GM19463 (cell line): Measurements from ENCODE around the gene CCDC107.

Source experiments
- ATAC-seq: cut with Tn5 transposase; IDR thresholded peaks from one replicate; pipeline ENCODE4 v1.9.1; 2021; ENCODE audit warnings: mild to moderate bottlenecking, moderate library complexity; ENCODE audit not compliant: unreplicated experiment

The CCDC107 gene

DNA sequence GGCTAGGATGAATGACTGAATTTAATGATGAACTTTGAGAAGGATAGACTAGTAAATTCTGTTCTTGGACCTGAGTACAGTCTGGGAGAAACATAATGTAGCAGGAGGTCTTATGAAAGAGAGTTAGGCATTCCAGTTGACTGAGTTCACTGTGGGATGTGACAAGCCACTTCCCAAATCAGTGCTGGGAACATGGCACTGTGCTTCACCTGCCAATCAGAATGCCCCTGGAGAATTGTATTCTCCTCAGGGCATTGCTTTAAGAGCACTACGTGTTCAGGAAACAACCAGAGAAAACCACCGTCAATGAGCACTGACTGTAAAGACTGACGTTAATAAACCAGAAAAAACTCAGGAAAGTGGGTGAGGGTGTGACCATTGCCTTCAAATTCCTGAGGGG is 1.2 kb downstream of the CCDC107 start:
- no peak for ATAC-seq

DNA sequence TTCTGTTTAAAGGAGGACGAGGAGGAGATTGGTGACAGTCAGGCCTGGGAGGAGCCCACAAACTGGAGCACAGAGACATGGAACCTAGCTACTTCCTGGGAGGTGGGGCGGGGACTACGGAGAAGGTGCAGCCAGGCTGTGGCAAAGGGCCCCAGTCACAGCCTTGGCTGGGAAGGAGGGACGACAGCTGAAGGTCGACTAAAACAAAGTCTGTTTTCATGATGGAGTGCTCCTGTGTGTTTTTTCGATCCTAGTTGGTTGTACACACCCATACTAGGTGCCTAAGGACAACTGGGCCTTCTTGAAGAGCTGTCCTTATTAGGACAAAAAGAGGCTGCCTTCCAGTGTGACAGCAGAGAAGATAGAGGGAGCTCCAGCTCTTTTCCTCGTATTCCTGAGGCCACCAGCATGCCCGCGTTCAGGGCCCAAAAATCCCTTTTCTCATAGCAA is 2.9 kb downstream of the CCDC107 start:
- ATAC-seq = no peak

DNA sequence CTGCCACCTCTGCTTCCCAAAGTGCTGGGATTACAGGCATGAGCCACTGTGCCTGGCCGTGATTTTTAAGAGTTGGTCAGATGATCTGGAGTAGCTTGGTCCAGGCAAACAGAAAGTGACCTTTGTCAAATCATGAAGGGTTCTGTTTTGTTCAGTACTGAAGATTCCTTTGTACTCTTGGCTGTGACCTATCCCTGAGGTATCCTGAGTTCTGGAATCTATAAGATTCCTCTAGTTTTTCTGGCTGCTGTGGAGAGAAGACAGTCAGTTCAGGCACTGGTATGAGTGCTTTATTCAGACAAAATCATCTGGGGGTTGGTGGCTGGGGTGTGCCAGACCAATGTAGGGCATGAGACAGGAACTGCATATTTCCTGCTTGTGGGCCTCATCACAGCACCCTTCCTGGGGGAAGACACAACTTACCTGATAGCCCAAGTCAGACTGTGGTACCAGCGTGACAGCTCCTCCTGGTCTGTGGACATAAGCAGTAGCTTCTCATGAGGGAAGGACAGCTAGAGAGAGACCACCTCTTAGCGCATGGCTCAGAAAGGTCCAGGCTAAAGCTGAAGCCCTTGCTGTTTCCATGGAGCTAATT is 3.8 kb downstream of the CCDC107 start:
- ATAC-seq = no peak

DNA sequence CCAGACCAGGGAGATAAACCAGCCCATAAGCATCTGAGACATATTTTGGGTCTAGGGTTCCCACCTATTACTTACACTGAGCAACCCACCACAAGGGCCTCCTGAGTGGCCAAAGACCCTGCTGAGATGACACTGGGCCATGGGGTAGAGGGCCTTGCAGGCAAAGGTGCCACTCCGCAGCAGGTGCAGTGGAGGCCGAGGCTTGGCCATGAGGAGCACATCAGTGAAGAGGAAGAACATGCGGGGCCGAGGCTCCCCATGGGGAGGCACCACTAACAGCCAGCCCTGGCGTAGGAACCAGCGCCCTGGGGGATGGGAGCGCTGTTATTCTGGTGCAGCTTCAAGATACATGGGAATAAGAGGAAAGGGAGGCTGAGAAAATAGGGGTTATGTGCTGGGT is 4.3 kb downstream of the CCDC107 start:
- ATAC-seq = no peak

DNA sequence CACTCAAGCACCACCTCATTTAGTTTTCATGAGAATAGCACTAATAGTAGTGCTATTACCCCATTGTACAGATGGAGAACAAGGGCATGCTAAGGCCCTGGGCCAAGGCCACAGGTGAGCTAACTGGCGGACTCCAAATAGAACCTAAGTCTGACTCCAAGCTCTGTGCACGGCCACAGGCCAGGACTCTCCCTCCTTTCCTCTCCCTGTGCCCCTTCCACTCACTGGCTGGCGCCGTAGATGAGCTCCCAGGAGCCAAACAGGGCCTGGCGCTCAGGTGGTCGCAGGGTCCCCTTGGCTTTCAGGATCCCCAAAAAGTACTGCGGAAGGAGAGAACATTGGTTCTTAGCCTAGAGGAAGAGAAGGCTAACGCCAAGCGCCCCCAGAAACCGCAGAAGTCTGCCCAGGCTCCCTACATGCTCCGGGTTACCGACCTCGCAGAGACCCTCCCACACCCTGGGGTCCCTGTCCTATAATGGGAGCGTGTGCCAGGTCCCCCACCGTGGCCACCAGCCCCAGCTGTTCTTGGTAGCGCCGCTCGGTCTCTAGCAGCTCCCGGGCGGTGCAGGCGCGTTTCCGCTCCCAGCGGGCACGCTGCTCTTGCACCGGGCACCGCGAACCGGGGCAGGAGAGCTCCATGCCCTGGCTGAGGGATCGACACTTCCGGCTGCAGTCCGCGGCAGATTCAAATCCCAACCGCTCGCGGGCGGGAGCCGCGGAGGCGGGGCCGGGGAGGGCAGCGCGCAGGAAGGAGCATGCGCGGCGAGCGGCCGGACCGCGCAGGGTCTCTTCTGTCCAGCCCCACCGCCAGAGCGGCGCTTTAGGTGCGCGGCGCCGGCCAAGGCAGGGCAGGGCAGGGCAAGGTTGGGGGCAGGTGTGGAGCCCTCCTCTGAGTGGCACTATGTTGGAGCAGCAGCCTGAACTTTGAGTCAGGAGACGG is 6.7 kb downstream of the CCDC107 start, which contains the start of gene ARHGEF39:
ARHGEF39 (minus strand) TSS at position 665 of the 940 bp plus-strand sequence; CDS start at position 639, 26 bp downstream.
- ATAC-seq = peak; percentile 88

DNA sequence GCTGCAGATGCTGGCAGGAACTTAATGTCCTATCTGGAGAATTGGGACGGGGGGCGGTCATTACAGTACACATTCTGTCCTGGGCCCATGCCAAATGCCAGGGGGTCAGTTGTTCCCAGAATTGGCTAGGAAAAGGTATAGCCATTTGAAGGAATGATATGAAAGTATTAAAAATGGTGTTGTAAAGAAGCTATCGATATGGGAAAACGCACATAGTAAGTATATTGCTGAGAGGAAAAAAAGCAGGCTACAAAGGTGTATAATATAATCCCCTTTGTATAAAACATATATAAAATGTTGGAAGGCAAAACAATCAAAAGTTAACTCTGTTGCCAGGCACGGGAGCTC is 7.4 kb downstream of the CCDC107 start:
- ATAC-seq = no peak

DNA sequence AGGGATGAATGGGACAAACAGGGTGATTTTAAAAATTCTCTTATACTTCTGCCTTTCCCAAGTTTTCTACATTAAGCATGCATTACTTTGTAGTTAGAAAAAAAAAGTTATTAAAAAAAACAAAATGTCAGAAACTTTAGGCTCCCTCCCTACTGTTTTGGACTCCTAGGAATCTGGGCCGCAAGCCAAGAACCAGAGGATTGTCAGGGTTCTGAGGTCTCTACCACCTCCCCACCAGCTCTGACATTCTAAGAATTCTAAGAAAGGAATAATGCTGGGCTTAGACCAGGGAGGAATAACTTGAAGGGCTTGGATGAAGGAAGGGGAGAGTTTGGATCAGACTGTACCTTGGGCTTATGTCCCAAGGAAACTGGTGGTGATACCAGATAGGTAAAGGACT is 8.0 kb downstream of the CCDC107 start:
- no peak for ATAC-seq

DNA sequence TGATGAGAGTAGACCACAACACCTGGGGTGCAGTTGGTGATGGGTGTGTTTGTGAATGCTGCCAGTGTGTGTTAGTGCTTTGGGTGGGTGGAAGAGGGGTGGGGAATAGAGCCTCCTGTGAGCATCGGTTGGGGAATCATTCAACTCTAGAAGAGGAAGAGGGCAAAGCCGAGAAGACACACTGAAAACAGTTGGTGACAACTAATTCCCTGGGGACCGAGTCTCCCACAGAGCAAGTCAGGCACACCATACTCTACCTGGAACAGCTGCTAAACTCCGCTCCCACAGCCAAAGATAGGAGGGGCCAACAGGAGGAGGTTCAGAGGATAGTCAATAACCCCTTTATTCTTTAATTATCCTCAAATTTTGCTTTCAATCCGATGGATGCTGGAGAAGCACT is 8.5 kb downstream of the CCDC107 start:
- no peak for ATAC-seq

DNA sequence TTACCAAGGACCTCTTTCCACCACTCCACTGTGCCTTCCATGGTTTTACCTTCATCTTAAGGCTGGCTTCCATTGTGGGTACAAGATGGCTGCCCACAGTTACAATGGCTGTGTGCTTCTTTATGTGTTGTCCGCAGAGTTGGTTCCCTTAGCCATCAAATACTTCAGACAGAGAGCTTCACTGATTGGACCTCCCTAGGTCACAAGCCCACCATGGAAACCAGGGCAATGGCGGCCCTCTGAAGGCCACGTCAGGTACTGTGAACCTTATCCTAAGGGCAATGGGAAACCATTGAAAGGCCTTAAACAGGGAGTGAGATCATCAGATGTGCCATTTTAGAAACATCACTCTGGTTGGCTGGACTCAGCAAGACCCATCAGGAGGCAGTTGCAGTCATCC is 9.8 kb downstream of the CCDC107 start:
- ATAC-seq = no peak

DNA sequence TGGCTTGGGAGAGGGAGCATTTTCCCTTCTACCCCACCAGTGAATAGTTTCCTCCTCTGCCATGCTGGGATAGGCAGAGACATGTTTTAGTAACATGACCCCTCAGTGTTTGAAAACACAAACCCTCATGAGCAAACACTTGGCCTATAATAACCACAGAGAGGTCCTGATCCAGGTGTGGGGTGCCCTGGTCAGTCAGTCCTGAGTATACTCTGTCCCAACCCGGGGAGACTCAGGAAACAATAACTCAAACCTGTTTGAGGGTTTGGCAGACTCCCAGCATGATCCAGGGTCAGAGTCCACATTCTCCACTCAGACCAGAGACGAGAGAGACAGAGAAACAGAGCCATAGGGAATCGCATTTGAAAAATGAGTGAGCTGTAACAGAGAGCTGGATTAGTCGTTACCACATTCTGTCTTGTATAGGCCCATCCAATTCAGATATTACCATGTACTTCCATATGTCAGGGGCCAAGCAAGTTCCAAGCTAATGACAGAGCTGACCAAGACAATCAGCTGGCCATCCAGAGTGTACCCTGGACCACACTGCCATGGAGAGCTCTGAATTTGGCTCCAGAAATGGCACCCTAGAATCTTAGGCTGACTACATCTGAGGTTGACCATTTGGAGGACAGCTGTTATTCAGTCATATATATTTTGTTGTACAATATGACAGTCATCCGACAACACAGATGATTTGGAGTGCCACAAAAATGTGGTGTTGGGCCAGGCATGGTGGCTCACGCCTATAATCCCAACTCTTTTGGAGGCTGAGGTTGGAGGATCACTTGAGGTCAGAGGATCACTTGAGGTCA is 11.4 kb downstream of the CCDC107 start:
- no peak for ATAC-seq

DNA sequence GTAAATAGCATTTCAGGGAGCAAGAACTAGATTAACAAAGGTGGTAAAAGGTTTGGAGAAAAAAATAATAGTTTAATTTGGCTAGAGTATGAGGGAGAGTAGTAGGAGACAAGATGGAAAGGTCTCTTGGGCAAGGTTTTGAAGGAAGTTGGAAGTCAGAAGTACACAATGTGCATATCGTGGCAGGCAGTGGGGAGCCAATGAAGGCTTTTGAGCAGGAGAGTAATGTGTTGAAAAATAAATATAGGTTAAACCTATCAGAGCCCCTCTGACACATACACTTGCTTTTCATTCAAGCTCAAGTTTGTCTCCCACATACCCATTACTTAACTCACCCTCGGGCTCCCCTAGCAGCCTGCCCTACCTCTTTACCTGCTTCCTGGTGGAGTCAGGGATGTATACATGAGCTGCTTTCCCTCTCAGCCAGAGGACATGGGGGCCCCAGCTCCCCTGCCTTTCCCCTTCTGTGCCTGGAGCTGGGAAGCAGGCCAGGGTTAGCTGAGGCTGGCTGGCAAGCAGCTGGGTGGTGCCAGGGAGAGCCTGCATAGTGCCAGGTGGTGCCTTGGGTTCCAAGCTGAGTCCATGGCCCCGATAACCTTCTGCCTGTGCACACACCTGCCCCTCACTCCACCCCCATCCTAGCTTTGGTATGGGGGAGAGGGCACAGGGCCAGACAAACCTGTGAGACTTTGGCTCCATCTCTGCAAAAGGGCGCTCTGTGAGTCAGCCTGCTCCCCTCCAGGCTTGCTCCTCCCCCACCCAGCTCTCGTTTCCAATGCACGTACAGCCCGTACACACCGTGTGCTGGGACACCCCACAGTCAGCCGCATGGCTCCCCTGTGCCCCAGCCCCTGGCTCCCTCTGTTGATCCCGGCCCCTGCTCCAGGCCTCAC is 15.3 kb downstream of the CCDC107 start, which contains the start of gene CA9:
CA9 (plus strand) TSS at position 797 of the 893 bp plus-strand sequence; CDS start at position 829, 32 bp downstream.
- no peak for ATAC-seq

DNA sequence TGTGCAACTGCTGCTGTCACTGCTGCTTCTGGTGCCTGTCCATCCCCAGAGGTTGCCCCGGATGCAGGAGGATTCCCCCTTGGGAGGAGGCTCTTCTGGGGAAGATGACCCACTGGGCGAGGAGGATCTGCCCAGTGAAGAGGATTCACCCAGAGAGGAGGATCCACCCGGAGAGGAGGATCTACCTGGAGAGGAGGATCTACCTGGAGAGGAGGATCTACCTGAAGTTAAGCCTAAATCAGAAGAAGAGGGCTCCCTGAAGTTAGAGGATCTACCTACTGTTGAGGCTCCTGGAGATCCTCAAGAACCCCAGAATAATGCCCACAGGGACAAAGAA is 15.9 kb downstream of the CCDC107 start:
- no peak for ATAC-seq

DNA sequence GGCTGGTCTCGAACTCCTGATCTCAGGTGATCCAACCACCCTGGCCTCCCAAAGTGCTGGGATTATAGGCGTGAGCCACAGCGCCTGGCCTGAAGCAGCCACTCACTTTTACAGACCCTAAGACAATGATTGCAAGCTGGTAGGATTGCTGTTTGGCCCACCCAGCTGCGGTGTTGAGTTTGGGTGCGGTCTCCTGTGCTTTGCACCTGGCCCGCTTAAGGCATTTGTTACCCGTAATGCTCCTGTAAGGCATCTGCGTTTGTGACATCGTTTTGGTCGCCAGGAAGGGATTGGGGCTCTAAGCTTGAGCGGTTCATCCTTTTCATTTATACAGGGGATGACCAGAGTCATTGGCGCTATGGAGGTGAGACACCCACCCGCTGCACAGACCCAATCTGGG is 17.1 kb downstream of the CCDC107 start:
- ATAC-seq = no peak

DNA sequence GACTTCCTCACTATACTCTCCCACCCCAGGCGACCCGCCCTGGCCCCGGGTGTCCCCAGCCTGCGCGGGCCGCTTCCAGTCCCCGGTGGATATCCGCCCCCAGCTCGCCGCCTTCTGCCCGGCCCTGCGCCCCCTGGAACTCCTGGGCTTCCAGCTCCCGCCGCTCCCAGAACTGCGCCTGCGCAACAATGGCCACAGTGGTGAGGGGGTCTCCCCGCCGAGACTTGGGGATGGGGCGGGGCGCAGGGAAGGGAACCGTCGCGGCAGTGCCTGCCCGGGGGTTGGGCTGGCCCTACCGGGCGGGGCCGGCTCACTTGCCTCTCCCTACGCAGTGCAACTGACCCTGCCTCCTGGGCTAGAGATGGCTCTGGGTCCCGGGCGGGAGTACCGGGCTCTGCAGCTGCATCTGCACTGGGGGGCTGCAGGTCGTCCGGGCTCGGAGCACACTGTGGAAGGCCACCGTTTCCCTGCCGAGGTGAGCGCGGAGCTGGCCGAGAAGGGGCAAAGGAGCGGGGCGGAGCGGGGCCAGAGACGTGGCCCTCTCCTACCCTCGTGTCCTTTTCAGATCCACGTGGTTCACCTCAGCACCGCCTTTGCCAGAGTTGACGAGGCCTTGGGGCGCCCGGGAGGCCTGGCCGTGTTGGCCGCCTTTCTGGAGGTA is 17.8 kb downstream of the CCDC107 start:
- peak; percentile 33 for ATAC-seq

DNA sequence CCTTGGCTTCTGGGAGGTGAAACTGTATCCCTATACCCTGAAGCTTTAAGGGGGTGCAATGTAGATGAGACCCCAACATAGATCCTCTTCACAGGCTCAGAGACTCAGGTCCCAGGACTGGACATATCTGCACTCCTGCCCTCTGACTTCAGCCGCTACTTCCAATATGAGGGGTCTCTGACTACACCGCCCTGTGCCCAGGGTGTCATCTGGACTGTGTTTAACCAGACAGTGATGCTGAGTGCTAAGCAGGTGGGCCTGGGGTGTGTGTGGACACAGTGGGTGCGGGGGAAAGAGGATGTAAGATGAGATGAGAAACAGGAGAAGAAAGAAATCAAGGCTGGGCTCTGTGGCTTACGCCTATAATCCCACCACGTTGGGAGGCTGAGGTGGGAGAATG is 21.0 kb downstream of the CCDC107 start:
- ATAC-seq = no peak

DNA sequence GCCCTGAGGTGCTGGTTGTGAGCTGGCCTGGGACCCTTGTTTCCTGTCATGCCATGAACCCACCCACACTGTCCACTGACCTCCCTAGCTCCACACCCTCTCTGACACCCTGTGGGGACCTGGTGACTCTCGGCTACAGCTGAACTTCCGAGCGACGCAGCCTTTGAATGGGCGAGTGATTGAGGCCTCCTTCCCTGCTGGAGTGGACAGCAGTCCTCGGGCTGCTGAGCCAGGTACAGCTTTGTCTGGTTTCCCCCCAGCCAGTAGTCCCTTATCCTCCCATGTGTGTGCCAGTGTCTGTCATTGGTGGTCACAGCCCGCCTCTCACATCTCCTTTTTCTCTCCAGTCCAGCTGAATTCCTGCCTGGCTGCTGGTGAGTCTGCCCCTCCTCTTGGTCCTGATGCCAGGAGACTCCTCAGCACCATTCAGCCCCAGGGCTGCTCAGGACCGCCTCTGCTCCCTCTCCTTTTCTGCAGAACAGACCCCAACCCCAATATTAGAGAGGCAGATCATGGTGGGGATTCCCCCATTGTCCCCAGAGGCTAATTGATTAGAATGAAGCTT is 21.8 kb downstream of the CCDC107 start:
- no peak for ATAC-seq

DNA sequence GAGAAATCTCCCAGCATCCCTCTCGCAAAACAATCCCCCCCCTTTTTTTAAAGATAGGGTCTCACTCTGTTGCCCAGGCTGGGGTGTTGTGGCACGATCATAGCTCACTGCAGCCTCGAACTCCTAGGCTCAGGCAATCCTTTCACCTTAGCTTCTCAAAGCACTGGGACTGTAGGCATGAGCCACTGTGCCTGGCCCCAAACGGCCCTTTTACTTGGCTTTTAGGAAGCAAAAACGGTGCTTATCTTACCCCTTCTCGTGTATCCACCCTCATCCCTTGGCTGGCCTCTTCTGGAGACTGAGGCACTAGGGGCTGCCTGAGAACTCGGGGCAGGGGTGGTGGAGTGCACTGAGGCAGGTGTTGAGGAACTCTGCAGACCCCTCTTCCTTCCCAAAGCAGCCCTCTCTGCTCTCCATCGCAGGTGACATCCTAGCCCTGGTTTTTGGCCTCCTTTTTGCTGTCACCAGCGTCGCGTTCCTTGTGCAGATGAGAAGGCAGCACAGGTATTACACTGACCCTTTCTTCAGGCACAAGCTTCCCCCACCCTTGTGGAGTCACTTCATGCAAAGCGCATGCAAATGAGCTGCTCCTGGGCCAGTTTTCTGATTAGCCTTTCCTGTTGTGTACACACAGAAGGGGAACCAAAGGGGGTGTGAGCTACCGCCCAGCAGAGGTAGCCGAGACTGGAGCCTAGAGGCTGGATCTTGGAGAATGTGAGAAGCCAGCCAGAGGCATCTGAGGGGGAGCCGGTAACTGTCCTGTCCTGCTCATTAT is 22.4 kb downstream of the CCDC107 start:
- peak; percentile 83 for ATAC-seq

DNA sequence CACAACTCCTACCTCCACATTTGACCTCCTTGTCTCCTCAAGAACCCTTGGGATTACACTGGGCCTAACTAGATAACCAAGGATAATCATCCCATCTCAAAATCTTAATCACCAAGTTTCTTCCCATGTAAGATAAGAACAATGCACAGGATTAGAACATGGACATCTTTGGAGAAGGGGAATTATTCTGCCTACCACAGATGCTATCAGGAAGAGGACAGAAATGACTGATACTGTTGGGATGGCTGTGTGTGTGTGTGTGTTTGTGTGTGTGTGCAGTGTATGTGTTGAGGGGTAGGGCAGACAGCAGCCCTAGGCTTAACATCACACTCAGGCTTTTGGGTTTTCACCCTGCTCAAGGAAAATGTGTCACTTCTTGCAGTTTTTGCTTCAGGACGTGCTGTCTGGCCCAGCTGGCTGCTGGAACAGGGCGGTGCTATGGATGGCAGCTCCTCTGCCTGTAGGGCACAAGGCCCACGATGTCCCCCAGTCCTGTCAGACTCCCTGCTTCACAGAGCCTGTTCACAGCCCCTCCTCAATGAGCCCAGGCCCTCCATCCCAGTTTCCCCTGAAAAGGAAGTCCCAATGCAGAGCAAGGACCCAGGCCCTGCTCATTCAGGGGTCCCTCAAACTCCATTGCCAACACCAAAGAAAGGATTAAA is 23.4 kb downstream of the CCDC107 start:
- no peak for ATAC-seq
